Spleen (tissue), 7 donors: ENCODE measurements around the gene BAX.

ENCODE experiments used
- POLR2A ChIP-seq, 3 donors: fragments of 450-650 bp; IDR thresholded peaks; one replicate each; pipeline ENCODE4 v1.5.1; 2017; ENCODE audit warnings: antibody characterized with exemption in 3 of 3, mild to moderate bottlenecking in 1 of 3
- TF ChIP-seq, protein P1 (sequence below), 11 experiments: fragments of 200-600 bp in 7 of 11; fragments of 450-650 bp in 4 of 11; sonication (generic) in 4 of 11; IDR thresholded peaks in 8 of 11; conservative IDR thresholded peaks in 3 of 11; 1 replicate in 7 of 11; 2 replicates in 4 of 11; pipeline versions ENCODE4 v1.4.0 to v1.8.0; 2016 to 2021; ENCODE audit warnings: antibody characterized with exemption in 11 of 11, inconsistent platforms in 4 of 11, mild to moderate bottlenecking in 1 of 11
- donor health status: DM: no; HTN: no; CAD: no; lungs with moderate emphysema.
- donor health status: DM: no; HTN: no; CAD: no.
- donor health status: DM: no; HTN: no; CAD: no.

GRCh38 chr19:48928164-48929025, 26.3 kb upstream of the BAX start:
- TF ChIP-seq, protein P1, sequence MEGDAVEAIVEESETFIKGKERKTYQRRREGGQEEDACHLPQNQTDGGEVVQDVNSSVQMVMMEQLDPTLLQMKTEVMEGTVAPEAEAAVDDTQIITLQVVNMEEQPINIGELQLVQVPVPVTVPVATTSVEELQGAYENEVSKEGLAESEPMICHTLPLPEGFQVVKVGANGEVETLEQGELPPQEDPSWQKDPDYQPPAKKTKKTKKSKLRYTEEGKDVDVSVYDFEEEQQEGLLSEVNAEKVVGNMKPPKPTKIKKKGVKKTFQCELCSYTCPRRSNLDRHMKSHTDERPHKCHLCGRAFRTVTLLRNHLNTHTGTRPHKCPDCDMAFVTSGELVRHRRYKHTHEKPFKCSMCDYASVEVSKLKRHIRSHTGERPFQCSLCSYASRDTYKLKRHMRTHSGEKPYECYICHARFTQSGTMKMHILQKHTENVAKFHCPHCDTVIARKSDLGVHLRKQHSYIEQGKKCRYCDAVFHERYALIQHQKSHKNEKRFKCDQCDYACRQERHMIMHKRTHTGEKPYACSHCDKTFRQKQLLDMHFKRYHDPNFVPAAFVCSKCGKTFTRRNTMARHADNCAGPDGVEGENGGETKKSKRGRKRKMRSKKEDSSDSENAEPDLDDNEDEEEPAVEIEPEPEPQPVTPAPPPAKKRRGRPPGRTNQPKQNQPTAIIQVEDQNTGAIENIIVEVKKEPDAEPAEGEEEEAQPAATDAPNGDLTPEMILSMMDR (IDR thresholded peaks at IDR 0.05 in 8 of 11, conservative IDR thresholded peaks at IDR 0.05 in 3 of 11), result no peak
- no peak for TF ChIP-seq POLR2A (IDR thresholded peaks at IDR 0.05)
